HG03460 (cell line): ENCODE measurements around the gene PCSK7.

Experiments used
- ATAC-seq: cut with Tn5 transposase; IDR thresholded peaks from one replicate; pipeline ENCODE4 v1.9.1; 2021; ENCODE audit not compliant: unreplicated experiment

PCSK7 gene

GRCh38 chr11:117170210-117170609 is 61.7 kb downstream of the PCSK7 start:
- ATAC-seq: no peak

DNA sequence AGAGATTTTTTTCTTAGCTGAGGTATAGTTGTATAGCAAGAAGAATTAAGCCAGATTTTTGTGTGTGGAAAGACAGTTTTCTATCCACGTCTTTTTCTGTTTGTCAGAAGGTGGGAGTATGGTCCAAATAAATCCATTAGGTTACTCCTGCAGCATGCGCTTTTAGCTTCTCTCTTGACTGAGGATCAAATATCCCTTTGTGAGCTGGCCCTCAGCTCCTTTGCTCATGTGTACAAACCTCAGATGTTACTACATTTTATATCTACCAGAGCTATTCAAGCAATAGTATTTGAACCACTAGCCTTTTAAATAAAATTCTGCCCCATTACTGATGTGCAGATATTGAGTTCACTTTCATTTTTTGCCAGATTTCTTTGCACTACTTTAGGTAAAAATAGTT is 62.1 kb downstream of the PCSK7 start:
- ATAC-seq: no peak

DNA sequence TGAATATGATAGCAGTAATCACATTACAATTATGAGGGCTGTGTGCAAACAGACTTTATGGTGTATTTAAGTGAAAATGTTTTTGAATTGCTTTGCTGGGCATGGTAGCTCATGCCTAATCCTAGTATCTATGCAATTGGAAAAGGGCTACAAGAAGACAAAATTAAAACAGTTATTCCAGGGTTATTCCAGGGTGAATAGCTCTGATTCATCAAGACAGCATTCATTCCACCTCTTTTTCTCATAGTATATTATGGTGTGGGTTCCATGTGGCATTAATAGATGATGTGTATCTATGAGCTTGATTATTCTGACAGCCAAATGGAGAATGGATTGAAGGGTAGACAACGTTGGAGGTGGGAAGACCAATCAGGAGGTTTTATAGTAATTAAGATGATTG is 65.4 kb downstream of the PCSK7 start:
- no peak for ATAC-seq

DNA sequence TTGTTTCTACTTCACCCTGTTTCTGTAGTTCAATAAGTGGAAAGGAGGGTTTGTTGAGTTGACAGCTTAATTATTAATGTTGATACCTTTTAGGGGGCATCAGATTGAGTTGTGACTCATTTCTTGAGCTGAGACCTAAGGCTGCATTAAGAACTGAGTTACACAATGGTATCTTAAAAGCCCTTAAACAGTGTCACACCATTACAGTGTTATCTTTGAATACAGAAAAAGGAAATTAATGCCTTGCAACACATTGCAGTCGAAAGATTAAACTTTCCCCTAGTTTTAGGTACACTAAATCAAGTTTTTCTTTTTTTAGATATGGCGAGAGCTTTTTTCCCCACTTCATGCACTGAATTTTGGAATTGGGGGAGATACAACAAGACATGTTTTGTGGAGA is 71.0 kb downstream of the PCSK7 start:
- ATAC-seq: no peak

DNA sequence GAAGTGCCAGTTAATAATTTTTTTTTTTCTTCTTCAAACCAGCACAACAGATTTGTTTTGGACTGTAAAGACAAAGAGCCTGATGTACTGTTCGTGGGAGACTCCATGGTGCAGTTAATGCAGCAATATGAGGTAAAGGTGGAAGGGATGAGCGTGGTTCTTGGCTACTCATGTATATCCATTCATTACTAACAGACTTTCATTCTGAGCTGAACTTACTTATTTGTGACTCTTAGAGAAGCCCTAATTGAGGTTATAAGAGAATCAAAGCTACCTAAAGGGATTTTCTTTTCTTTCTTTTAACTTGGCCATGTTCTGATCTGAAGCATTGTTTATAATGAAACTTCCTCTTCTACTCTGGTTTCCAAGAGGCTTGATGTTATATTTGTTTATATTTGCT is 72.0 kb downstream of the PCSK7 start:
- ATAC-seq: no peak

DNA sequence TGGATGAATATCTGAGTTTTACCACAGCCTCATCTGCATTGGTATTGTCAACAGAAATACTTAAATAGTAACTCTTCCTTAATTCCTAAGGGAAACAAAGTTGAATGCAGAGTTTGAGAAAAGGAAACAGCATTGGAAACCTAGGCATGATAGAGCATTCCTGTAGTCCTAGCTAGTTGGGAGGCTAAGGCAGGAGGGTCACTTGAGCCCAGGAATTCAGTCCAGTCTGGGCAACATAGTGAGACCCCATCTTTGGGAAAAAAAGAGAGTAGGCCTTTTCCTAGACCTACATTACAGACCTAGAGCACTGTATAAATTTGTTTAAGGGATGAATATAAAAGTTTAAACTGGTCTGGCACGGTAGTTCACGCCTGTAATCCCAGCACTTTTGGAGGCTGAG is 74.4 kb downstream of the PCSK7 start:
- no peak for ATAC-seq

- no peak for ATAC-seq
Measured at GRCh38 chr11:117154468-117154867, 77.4 kb downstream of the PCSK7 start.
